ENCODE data around the gene NLRP13. TPM values are rescaled to one million over a fixed set of nuclear protein-coding genes. Genes with fewer than 3 reads are reported as not detected.

The NLRP13 gene
- total and polyA plus RNA-seq, 2 of the 8 experiments (the other 6 are each of a cell fraction or from before 2014, with no cell fraction given) = not detected

DNA sequence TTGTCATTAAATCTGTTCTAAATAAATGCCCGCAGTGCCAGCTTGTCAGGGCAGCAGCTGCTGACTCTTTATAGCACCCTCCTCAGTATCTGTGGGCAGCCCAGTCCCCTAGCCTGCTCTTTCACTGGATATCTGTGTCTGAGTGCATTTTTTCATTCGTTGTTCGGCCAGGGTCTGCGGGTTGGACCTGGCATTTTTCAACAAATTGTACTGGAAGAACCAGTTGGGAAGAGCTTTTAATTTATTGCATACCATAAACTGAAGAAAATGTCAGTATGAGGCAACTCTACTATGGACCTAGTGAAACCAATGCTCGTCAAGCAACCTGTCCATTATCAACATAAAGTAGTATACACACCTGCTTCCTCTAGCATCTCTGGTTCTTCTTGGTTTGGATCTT lies 8.6 kb downstream of the NLRP13 start (continued):
- no peak for TF ChIP-seq BACH1 (IDR thresholded peaks at IDR 0.05; ENCODE audit: low read length)

All from H1 (cell line).